NCI-H2227 treated with DMSO at 0.1 percent for 48 hours (cell line): Measurements from ENCODE around the gene ASPHD1.
"Not testable (repeated sequence)": the region's sequence is repeated elsewhere in the genome, so short reads cannot be mapped to it uniquely, and the experiment has no call there.

Experiments
- DNase-seq: peaks from one replicate; lab custom pipeline; 2025; lab: John Stamatoyannopoulos, UW

ASPHD1 gene, protein sequence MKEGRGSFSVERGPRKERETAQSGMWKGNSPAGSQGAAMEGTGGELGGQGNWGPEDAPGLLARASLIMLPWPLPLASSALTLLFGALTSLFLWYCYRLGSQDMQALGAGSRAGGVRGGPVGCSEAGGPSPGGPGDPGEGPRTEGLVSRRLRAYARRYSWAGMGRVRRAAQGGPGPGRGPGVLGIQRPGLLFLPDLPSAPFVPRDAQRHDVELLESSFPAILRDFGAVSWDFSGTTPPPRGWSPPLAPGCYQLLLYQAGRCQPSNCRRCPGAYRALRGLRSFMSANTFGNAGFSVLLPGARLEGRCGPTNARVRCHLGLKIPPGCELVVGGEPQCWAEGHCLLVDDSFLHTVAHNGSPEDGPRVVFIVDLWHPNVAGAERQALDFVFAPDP

GRCh38 chr16:29900102-29900887 is at the start of gene ASPHD1:
TSS of gene ASPHD1 (plus strand) at chr16:29900488. CDS start at chr16:29900972, 484 bp downstream.
- peak; percentile 82 for DNase-seq

DNA sequence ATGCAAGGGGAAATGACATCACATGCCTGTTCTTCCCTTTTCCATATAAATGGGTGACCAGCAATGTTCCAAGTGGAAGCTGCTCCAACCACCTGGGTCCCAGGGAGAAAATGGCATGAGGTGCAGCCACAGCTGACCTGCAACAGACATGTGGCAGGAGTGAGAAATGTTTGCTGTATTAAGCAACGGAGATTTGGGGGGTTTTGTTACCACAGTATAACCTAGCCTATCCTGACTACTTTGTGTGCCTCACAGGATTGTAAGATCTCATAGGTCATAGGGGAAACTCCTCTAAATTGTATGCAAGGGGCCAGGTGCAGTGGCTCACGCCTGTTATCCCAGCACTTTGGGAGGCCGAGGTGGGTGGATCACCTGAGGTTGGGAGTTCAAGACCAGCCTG is 49.3 kb upstream of the ASPHD1 start:
- no peak for DNase-seq

DNA sequence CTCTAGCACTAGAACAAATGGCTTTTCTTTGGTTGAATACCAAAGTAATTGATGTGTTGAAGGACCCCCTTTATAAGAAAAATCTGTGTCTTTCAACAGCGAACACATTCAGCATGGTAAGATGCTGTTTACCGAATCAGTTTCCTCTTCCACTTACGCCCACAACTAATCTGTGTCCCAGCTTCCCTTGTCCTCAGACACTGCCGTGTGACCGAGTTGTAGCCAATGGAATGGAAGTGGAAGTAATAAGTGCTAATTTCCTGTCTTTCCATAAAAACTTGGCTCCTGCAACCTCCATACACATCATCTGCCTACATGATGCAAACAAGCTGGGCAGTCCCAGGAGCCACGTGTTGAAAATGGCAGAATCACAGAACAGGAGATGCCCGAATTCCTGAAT is 47.6 kb upstream of the ASPHD1 start:
- DNase-seq = no peak

GRCh38 chr16:29854520-29855100 is 45.7 kb upstream of the ASPHD1 start:
- no peak for DNase-seq

GRCh38 chr16:29857133-29857760 is 43.0 kb upstream of the ASPHD1 start:
- no peak for DNase-seq

DNA sequence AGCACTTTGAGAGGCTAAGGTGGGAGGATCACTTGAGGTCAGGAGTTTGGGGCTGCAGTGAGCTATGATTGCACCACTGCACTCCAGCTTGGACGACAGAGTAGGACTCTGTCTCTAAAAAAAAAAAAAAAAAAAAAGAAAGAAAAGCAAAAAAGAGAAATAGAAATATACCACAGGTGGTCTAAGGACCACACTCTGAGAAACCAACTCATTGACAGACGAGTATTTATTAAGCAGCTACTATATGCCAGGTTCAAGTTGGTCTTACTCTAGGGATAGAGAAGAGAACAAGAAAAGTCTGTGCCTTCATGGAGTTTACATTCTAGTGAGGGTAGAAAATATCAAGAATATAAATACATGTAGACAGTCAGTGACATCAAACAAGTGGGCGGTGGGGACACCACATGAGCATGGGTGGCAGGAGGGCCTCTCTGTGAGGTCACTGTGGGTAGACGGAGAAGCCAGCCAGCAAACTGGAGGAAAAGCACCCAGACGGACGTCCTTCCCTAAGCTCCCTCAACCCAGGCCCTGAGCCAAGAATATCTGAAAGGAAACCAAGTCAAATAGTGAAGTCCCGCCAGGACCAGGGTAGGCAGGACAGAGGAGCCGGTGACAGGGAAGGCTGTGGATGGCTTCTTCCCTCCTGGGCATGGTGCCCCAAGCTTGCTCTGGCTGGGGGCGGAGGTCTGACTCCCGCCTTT is 42.0 kb upstream of the ASPHD1 start:
- DNase-seq = no peak

DNA sequence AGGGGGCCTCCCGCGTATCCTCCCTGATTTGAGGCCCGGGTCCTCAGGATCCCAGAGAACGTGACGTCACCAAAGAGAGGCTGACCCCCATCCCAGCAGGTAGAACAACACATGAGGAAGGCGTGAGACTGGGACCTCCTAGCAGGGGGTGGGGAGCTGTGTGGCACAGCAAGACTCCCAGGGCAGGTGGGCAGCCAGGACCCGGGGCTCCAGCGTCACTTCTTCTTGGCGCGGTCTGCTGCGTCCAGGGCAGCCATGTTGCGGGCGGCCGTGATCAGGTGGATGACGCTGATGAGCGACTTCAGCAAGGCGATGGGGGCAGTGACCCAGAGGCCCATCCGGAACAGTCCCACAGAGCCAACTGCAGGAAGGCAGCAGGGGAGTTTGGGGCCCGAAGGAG is 41.3 kb upstream of the ASPHD1 start:
- DNase-seq = no peak

DNA sequence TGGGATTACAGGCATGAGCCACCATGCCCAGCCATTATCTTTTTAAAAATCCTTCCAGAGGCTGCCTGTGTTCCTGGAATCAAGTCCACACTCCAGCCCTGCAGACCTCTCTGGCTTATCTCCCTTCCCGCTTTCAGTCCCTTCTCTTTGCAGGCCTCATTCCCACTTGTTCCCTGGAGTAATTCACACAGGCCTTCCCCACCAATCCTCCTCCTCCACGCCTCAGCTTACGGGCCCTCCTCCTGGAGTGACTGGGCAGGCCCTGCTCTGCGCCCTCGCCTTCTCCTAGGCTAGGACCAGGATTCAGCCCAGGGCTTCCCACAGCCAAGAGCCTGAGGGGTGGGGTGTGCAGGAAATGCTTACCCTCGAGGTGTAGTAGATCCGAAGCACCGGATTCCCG is 40.1 kb upstream of the ASPHD1 start:
- DNase-seq = no peak

- DNase-seq = no peak
Observed at GRCh38 chr16:29862383-29862883, 37.9 kb upstream of the ASPHD1 start.

DNA sequence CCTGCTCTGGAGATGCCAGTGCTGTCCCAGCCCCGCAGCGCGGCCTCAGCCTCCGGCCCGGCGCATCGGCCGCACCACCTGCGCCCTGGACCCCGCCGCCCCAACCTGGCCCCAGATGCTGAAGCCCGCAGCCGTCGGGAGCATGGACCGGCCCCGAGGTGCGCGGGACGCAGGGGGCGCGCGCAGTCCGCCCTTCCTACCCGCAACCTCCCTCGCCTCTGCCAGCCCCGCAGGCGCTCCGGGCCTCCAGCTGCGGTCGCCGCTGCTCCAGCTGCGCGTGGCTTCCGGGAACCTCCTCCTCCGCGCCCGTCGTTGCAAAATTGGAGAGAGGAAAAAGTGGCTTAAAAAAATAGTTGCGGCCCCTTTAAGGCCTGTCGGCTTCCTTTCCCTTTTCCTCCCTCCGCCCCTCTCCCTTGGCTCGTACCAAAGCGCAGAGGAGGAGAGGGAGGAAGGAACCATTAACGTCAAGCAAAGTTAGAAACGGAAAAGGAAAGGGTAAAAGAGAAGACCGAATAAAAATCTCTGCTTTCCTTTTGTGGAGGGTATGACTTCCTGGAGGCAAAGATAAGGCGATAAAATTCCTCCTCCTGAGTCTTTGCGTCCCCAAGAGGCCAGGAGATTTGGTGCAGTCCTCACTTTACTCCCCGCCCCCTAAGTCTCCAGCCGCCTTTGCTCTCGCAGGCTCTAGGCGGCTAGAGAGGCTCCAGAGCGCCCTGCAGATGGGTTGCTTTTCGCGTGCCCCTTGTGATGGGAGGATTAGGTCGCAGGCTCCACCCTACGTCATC is 37.2 kb upstream of the ASPHD1 start, which contains the start of gene CDIPT:
TSS of gene CDIPT (minus strand) at position 343 of the 785 bp plus-strand sequence. CDS start 369 bp downstream, outside the sequence.
- DNase-seq = peak; percentile 97

GRCh38 chr16:29863669-29863984 is 36.7 kb upstream of the ASPHD1 start:
- no peak for DNase-seq

DNA sequence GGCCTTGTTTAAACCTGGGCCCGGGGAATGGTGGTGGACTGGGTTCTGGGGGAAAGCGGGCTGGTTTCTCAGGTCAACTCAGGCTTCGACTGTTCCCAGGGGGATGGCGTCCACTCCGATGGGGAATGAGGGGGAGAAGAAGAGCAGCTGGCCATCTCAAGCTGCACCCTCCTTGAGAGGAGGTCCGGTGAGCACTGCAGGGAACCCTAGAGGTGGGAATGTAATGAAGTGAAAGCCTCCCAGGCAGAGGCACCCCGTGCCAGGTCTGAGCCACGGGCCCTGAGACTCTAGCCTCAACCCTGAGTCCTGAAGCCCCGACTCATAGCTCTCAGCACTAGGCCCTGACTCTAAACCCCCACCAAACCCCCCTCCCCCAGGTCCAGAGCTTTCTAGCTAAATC is 36.1 kb upstream of the ASPHD1 start:
- DNase-seq = no peak

GRCh38 chr16:29868396-29869009 is 31.8 kb upstream of the ASPHD1 start:
- DNase-seq = no peak

GRCh38 chr16:29869067-29869466 is 31.2 kb upstream of the ASPHD1 start:
- not testable (repeated sequence) for DNase-seq

GRCh38 chr16:29871822-29872546 is 28.3 kb upstream of the ASPHD1 start:
- DNase-seq = no peak

DNA sequence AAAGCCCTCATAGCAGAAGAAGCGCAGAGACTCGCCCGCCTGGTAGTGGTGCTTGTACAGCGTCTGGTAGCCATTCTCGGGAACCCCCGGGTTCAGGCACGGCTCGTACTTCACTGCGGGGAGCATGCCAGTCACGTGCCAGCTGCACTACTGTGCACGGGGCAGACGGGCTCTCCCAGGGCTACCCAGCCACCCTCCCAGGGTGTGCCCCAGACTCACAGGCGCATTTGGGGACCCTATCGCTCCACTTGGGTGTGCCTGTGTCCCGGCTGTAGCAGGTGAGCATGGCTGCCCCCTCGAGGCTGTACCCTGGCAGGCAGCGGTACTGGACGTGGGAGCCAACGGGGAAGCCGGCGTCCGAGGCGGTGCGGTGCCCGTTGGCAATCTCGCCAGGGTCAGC is 27.0 kb upstream of the ASPHD1 start:
- no peak for DNase-seq

- DNase-seq = no peak
Observed at GRCh38 chr16:29875206-29875605, 25.1 kb upstream of the ASPHD1 start.

- no peak for DNase-seq
Observed at GRCh38 chr16:29876217-29876593, 24.1 kb upstream of the ASPHD1 start.

- no peak for DNase-seq
Observed at GRCh38 chr16:29876594-29877249, 23.6 kb upstream of the ASPHD1 start.
